ENCODE measurements around the gene CADPS2.

The CADPS2 gene

DNA sequence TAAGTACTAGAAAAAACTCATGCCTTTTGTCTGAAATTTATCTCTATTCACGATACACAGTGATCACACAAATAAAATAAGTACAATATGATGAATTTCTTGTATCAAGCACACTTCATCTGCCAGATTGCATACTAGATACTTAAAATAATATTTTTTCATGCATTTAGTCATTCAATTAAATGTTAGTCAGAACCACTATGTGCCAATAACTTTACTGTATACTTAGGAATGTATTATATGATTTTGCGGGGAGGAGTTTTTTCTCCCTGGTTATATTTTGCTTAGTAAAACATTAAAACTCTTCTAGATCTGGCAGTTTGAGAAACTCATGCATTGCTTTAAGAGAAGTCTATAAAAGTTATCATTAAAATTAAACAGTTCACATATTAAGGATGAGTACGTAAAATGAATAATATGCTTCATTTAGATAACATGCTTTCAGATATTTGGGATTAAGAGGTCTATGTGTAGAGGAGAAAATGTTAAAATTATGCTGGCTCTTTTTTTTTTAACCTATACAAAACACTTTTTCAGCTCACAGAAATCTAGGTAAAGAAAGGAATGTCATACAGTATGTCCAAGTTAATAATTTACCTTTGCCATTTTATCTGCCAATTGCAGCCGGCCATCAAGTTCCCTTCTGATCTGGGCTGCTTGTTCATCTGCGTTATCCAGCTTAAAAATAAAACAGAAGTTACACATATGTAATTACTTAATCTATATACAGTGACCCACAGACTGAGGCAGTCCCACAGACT is 257.4 kb downstream of the CADPS2 start:
- in situ Hi-C loops (cut with HindIII; ENCODE audit: low sequenced_read_pairs): no loop called here

DNA sequence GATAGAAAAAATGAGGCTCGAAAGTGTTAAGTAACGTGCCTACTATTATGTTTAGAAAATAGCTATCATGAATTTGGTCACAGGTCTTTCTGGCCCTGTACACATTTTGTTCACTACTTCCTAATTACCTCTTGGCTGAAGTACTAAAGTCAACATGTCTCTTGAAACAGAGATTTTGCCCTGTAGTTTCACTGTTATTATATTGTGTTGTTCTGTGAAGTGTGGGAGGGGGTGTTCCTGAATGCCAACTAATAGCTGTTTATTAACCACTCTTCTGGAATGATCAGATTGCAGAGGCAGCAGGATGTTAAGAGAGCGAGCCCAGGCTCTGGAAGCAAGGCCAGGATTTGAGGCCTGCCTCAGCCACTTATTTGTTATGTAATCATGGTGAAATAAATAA is 259.5 kb downstream of the CADPS2 start:
- in situ Hi-C loops (cut with HindIII; ENCODE audit: low sequenced_read_pairs): no loop called here
- no peak for DNase-seq (ENCODE audit: low read depth, low spot score)
- TF ChIP-seq, protein P1, sequence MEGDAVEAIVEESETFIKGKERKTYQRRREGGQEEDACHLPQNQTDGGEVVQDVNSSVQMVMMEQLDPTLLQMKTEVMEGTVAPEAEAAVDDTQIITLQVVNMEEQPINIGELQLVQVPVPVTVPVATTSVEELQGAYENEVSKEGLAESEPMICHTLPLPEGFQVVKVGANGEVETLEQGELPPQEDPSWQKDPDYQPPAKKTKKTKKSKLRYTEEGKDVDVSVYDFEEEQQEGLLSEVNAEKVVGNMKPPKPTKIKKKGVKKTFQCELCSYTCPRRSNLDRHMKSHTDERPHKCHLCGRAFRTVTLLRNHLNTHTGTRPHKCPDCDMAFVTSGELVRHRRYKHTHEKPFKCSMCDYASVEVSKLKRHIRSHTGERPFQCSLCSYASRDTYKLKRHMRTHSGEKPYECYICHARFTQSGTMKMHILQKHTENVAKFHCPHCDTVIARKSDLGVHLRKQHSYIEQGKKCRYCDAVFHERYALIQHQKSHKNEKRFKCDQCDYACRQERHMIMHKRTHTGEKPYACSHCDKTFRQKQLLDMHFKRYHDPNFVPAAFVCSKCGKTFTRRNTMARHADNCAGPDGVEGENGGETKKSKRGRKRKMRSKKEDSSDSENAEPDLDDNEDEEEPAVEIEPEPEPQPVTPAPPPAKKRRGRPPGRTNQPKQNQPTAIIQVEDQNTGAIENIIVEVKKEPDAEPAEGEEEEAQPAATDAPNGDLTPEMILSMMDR (IDR thresholded peaks at IDR 0.05; ENCODE audit: low read depth, low read length): no peak
- H3K4me3 ChIP-seq (ENCODE audit: low read depth, low read length): no peak overlapping the region

More for the DNA sequence above, 257.4 kb downstream of the CADPS2 start:
- no peak for DNase-seq (ENCODE audit: low read depth, low spot score)
- H3K4me3 ChIP-seq (ENCODE audit: low read depth, low read length): no peak overlapping the region
- TF ChIP-seq, protein P1 (IDR thresholded peaks at IDR 0.05; ENCODE audit: low read depth, low read length): no peak

DNA sequence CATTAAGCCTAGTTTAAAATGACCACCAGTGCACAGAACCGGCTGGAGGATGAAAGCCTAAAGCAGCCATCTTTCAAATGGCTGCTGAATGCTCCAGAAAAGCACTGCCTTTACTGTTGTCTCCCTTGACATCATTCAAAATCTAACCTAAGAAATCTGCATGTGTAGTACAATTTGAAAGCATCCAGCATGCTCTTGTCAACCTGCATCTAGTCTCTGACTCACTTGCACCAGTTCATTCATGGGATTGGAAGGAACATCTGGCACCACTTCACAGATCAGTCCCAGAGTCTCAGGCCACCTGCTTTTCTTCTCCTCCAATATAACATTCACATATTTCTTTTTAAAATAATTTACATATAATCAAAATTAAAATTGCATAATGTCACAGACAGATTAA is 263.6 kb downstream of the CADPS2 start:
- in situ Hi-C loops (cut with HindIII; ENCODE audit: low sequenced_read_pairs): no loop called here
- H3K4me3 ChIP-seq (ENCODE audit: low read depth, low read length): no peak overlapping the region
- TF ChIP-seq, protein P1 (IDR thresholded peaks at IDR 0.05; ENCODE audit: low read depth, low read length): no peak
- DNase-seq (ENCODE audit: low read depth, low spot score): no peak

DNA sequence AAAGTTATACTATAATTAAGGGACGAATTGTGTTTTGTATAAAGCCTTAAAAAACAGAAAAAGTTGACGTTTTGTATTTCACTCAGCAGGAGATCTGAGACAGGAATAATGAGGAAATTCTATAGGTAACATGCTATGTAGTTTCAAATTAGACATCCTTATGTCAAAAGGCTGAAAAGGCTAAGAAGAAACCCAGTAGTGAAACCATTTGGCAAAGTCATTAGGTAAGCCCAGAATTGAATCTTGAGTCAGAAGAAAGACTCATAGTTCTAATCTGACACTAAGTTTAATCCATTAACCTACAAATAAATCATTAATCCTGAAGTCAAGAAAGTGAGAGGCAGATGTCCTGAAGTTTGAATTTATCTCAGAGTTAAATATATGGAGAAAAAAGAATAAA is 266.6 kb downstream of the CADPS2 start:
- no peak overlapping the region for H3K4me3 ChIP-seq (ENCODE audit: low read depth, low read length)
- no peak for DNase-seq (ENCODE audit: low read depth, low spot score)
- TF ChIP-seq, protein P1 (IDR thresholded peaks at IDR 0.05; ENCODE audit: low read depth, low read length): no peak
- in situ Hi-C loops (cut with HindIII; ENCODE audit: low sequenced_read_pairs): no loop called here

DNA sequence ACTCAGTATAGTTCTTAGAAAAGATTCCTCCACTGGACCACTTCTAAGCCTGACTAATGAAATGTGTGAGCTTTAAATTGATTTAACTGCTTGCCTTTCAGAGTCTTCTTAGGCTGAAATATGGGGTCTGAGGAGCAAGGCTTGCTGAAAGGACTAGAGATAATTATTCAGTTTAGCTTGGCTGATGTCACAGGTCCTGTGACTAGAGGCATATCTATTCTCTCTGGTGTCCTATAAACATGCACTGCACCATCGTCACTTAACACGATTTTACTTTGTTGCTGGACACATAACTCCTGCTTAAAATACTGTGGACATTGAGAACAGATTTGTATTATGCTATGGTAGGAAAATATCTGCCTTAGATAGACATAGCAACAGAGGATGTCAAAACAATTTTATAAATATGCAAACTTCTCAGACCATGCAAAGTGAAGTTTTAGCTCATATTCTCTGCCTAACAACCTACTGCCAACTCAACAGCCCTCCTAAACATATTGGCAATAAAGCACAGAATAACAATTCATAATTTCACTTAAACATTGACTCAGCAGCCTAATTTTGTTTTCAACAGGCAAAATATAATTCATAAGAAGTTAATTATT is 267.6 kb downstream of the CADPS2 start:
- TF ChIP-seq, protein P1 (IDR thresholded peaks at IDR 0.05; ENCODE audit: low read depth, low read length): no peak
- no peak overlapping the region for H3K4me3 ChIP-seq (ENCODE audit: low read depth, low read length)
- DNase-seq (ENCODE audit: low read depth, low spot score): no peak
- in situ Hi-C loops (cut with HindIII; ENCODE audit: low sequenced_read_pairs): no loop called here

DNA sequence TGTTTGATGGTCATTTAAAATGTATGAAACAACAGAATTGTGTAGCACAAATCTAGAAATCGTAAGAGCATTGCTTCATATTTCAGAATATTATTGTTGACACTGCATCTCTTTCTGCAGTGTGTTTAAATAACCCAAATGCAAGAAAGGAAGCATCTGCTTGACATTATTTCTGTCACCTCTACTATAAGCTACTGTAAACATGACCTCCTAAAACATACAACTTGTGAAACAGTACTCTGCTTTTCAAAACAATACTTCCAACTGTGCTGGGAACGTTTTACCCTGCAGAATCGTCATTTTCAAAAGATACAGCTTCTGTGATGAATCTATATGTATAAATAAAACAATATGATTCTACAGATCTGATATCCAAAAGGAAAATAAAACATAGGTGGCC is 269.3 kb downstream of the CADPS2 start:
- TF ChIP-seq, protein P1 (IDR thresholded peaks at IDR 0.05; ENCODE audit: low read depth, low read length): no peak
- H3K4me3 ChIP-seq (ENCODE audit: low read depth, low read length): no peak overlapping the region
- in situ Hi-C loops (cut with HindIII; ENCODE audit: low sequenced_read_pairs): no loop called here
- no peak for DNase-seq (ENCODE audit: low read depth, low spot score)
